ACC112 (cell line): ENCODE results near the gene FMNL2.
A peak's percentile ranks its signal among the peaks of the same experiment; 100 is the strongest.

Experiments
- H2AFZ ChIP-seq: fragments of 200-600 bp; sonication (generic); one replicate; pipeline ENCODE4 v1.6.0; 2017; ENCODE audit warnings: antibody characterized with exemption, low read length; ENCODE audit not compliant: unreplicated experiment
- H3K27ac ChIP-seq: fragments of 200-600 bp; sonication (generic); 2 replicates; pipeline ENCODE4 v1.5.1; 2014; ENCODE audit warnings: low read depth, mild to moderate bottlenecking, antibody characterized with exemption, low read length, moderate library complexity
- H3K27me3 ChIP-seq: fragments of 200-600 bp; sonication (generic); 2 replicates; pipeline ENCODE4 v1.6.1; 2014; ENCODE audit warnings: mild to moderate bottlenecking, antibody characterized with exemption, low read length, moderate library complexity, mixed read lengths; ENCODE audit not compliant: insufficient read depth
- H3K36me3 ChIP-seq: fragments of 200-600 bp; sonication (generic); 2 replicates; pipeline ENCODE4 v1.6.1; 2016; ENCODE audit warnings: mild to moderate bottlenecking, antibody characterized with exemption, low read length, moderate library complexity, mixed read lengths; ENCODE audit not compliant: insufficient read depth
- H3K4me1 ChIP-seq: fragments of 200-600 bp; sonication (generic); one replicate; pipeline ENCODE4 v1.6.1; 2016; ENCODE audit warnings: low read length, mixed read lengths; ENCODE audit not compliant: insufficient read depth, unreplicated experiment, control insufficient read depth
- H3K4me3 ChIP-seq: fragments of 200-600 bp; sonication (generic); 2 replicates; pipeline ENCODE4 v1.5.1; 2014; ENCODE audit warnings: mild to moderate bottlenecking, low read depth, low read length
- H3K79me2 ChIP-seq: fragments of 200-600 bp; sonication (generic); one replicate; pipeline ENCODE4 v1.6.0; 2016; ENCODE audit warnings: low read length; ENCODE audit not compliant: control insufficient read depth, unreplicated experiment, insufficient read depth

Gene FMNL2

DNA sequence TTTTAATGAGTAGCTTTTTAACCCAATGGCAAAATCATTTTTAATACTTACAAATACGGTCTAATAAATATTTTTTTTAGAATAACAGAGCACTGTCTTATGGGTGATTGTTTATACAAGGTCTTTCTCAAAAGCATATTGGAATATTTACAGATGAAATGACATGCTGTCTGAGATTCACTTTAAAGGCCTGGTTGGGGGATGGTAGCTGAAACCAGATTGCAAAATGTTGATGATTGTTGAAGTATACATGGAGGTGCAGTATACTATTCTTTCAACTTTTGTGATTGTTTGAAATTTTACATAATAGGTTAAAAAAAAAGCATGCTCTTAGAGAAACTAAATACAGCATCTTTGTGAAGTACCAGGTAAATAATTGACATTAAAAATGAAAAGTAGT lies 111.2 kb downstream of the FMNL2 start:
- no peaks in the 10 kb centered on the region for H3K27me3 ChIP-seq
- H2AFZ ChIP-seq: no peak overlapping the region
- H3K27ac ChIP-seq: peak overlapping the region; percentile 89
- peaks cover 52% of the 10 kb centered on the region for H3K79me2 ChIP-seq
- H3K36me3 ChIP-seq: no peaks in the 10 kb centered on the region
- peak overlapping the region; percentile 56 for H3K4me3 ChIP-seq
- H3K4me1 ChIP-seq: peaks cover 40% of the 10 kb centered on the region

DNA sequence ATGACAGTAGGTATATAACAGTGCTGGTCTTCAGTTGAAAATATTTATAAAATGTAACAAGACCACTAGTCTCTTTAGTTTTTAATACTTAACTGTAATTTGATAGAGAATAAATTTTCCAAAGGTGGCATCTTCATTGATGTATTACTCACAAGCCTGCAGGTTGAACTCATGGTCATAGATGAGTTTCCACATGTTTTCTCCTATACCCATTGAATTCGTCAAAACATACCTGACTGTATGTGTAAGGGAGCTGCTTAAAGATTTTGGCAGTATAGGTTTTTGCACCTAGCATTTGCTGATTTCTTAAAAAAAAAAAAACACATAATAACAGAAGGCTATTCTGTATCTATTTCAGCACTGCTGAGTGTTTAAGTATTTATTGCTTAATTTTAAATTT lies 112.9 kb downstream of the FMNL2 start:
- H2AFZ ChIP-seq: no peak overlapping the region
- H3K4me3 ChIP-seq: no peak overlapping the region
- H3K36me3 ChIP-seq: no peaks in the 10 kb centered on the region
- peaks cover 40% of the 10 kb centered on the region for H3K4me1 ChIP-seq
- no peaks in the 10 kb centered on the region for H3K27me3 ChIP-seq
- no peak overlapping the region for H3K27ac ChIP-seq
- H3K79me2 ChIP-seq: peaks cover 52% of the 10 kb centered on the region

GRCh38 chr2:152448606-152449005 lies 113.6 kb downstream of the FMNL2 start:
- Histone ChIP-seq H3K4me3 (no peak overlapping the region), H3K27ac (no peak overlapping the region), H3K36me3 (no peaks in the 10 kb centered on the region), H3K79me2 (peaks cover 51% of the 10 kb centered on the region), H2AFZ (no peak overlapping the region), H3K27me3 (no peaks in the 10 kb centered on the region), H3K4me1 (peaks cover 38% of the 10 kb centered on the region)

GRCh38 chr2:152449578-152449977 lies 114.6 kb downstream of the FMNL2 start:
- Histone ChIP-seq H3K27ac (no peak overlapping the region), H3K27me3 (no peaks in the 10 kb centered on the region), H3K36me3 (no peaks in the 10 kb centered on the region), H3K4me3 (no peak overlapping the region), H3K79me2 (peaks cover 48% of the 10 kb centered on the region), H3K4me1 (peaks cover 29% of the 10 kb centered on the region), H2AFZ (no peak overlapping the region)

- H3K27ac ChIP-seq: no peak overlapping the region
- H3K27me3 ChIP-seq: no peaks in the 10 kb centered on the region
- H3K4me3 ChIP-seq: no peak overlapping the region
- no peaks in the 10 kb centered on the region for H3K36me3 ChIP-seq
- H3K79me2 ChIP-seq: peaks cover 52% of the 10 kb centered on the region
- H2AFZ ChIP-seq: no peak overlapping the region
- H3K4me1 ChIP-seq: peaks cover 23% of the 10 kb centered on the region
Measured at GRCh38 chr2:152450176-152450575, 115.2 kb downstream of the FMNL2 start.

GRCh38 chr2:152452256-152452973 lies 117.4 kb downstream of the FMNL2 start:
- peaks cover 52% of the 10 kb centered on the region for H3K79me2 ChIP-seq
- no peak overlapping the region for H2AFZ ChIP-seq
- no peaks in the 10 kb centered on the region for H3K27me3 ChIP-seq
- peaks cover 10% of the 10 kb centered on the region for H3K4me1 ChIP-seq
- H3K36me3 ChIP-seq: no peaks in the 10 kb centered on the region
- H3K27ac ChIP-seq: no peak overlapping the region
- H3K4me3 ChIP-seq: no peak overlapping the region

GRCh38 chr2:152453129-152453911 lies 118.3 kb downstream of the FMNL2 start:
- no peaks in the 10 kb centered on the region for H3K27me3 ChIP-seq
- peaks cover 46% of the 10 kb centered on the region for H3K79me2 ChIP-seq
- no peaks in the 10 kb centered on the region for H3K36me3 ChIP-seq
- no peak overlapping the region for H2AFZ ChIP-seq
- no peak overlapping the region for H3K27ac ChIP-seq
- peaks cover 6% of the 10 kb centered on the region for H3K4me1 ChIP-seq
- no peak overlapping the region for H3K4me3 ChIP-seq

DNA sequence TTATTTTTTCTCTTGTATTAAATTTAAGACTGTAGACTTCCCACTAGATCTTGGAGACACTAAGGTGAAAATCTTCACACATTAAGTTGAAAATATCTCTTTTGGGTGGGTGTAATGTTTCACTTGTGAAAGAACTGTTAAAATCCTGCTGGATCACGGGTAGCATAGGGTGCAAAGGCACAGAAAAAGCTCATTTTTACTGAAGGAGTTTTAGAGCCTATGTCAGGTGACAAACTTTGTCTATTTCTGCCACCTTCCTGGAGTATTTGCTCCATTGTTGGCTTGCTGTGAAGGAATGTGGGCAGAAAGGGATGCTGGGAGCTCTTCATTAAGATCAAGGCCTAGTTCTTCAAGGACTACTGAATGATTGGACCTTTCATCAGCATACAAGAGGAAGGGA lies 119.4 kb downstream of the FMNL2 start:
- H3K4me1 ChIP-seq: peaks cover 6% of the 10 kb centered on the region
- no peak overlapping the region for H2AFZ ChIP-seq
- no peak overlapping the region for H3K4me3 ChIP-seq
- no peaks in the 10 kb centered on the region for H3K36me3 ChIP-seq
- peaks cover 40% of the 10 kb centered on the region for H3K79me2 ChIP-seq
- no peaks in the 10 kb centered on the region for H3K27me3 ChIP-seq
- H3K27ac ChIP-seq: no peak overlapping the region

- Histone ChIP-seq H3K27ac (no peak overlapping the region), H3K4me1 (peaks cover 6% of the 10 kb centered on the region), H3K4me3 (no peak overlapping the region), H3K27me3 (no peaks in the 10 kb centered on the region), H3K79me2 (peaks cover 34% of the 10 kb centered on the region), H2AFZ (no peak overlapping the region), H3K36me3 (no peaks in the 10 kb centered on the region)
Measured at GRCh38 chr2:152454960-152455359, 120.0 kb downstream of the FMNL2 start.

DNA sequence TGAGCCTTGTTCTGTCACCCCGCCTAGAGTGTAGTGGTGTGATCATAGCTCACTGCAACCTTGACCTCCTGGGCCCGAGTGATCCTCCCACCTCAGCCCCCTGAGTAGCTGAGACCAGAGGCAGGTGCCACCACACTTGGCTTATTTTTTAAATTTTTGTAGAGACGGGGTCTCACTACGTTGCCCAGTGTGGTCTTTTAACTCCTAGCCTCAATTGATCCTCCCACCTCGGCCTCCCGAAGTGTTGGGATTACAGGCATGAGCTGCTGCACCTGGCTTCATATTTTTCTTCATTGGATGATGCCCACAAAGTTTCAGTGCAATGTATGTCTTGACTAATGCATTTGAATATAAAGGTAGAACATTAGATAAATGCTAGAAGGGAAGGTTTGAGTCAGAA lies 120.8 kb downstream of the FMNL2 start:
- H2AFZ ChIP-seq: no peak overlapping the region
- no peak overlapping the region for H3K4me3 ChIP-seq
- H3K4me1 ChIP-seq: peaks cover 6% of the 10 kb centered on the region
- H3K79me2 ChIP-seq: peaks cover 39% of the 10 kb centered on the region
- H3K27ac ChIP-seq: no peak overlapping the region
- H3K27me3 ChIP-seq: no peaks in the 10 kb centered on the region
- no peaks in the 10 kb centered on the region for H3K36me3 ChIP-seq

DNA sequence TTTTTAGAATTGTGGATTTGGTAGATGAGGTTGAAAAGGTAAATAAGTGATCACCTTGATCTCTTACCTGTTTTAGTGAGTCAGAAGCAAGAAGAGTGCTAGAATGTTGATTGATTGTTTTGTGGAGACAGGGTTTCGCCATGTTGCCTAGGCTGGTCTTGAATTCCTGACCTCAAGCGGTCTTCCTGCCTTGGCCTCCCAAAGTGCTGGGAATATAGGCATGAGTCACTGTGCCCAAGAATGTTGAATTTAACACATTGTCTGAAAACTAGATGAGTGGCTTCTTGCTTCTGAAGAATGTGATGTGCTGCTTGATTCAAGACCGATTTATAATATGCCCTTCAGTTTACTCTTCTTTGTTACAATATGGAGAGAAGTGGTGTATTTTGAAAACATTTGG lies 121.3 kb downstream of the FMNL2 start:
- H2AFZ ChIP-seq: no peak overlapping the region
- H3K79me2 ChIP-seq: peaks cover 35% of the 10 kb centered on the region
- no peaks in the 10 kb centered on the region for H3K27me3 ChIP-seq
- no peak overlapping the region for H3K27ac ChIP-seq
- peaks cover 6% of the 10 kb centered on the region for H3K4me1 ChIP-seq
- no peak overlapping the region for H3K4me3 ChIP-seq
- no peaks in the 10 kb centered on the region for H3K36me3 ChIP-seq
